HEK293 (cell line): ENCODE results near the gene ABAT.

ENCODE experiments used
- CTCF ChIA-PET: fragments of 350-600 bp; formaldehyde crosslinking; extraction: SDS; loops from one replicate; lab custom pipeline; 2021; ENCODE audit warnings: antibody characterized with exemption; lab: Yijun Ruan, JAX
- POLR2A ChIA-PET: fragments of 300-600 bp; formaldehyde crosslinking; extraction: SDS; loops from one replicate; lab custom pipeline; 2020; ENCODE audit warnings: antibody characterized with exemption, inconsistent platforms; lab: Yijun Ruan, JAX
- H3K27ac ChIP-seq: fragments of 200-500 bp; sonication (Bioruptor generic); 2 replicates; pipeline ENCODE4 v1.5.1; 2014; ENCODE audit warnings: low read depth, low read length, control low read depth, inconsistent platforms; ENCODE audit errors: extremely low read depth
- H3K36me3 ChIP-seq, 2 experiments: fragments of 200-500 bp in 1 of 2; sonication (Bioruptor generic) in 1 of 2; 1 replicate in 1 of 2; 2 replicates in 1 of 2; pipeline ENCODE4 v1.5.1; 2014 to 2017; ENCODE audit warnings: inconsistent platforms in 2 of 2, low read length in 2 of 2; ENCODE audit not compliant: control insufficient read depth in 2 of 2, insufficient read depth in 1 of 2
- H3K4me1 ChIP-seq: fragments of 200-500 bp; sonication (Bioruptor generic); 2 replicates; pipeline ENCODE4 v1.5.1; 2014; ENCODE audit warnings: mild to moderate bottlenecking, low read length, inconsistent platforms; ENCODE audit not compliant: control insufficient read depth, insufficient read depth
- H3K4me3 ChIP-seq: 2 replicates; pipeline ENCODE4 v1.5.1; 2011; ENCODE audit warnings: low read depth, mild to moderate bottlenecking, control low read depth, low read length, moderate library complexity
- H3K9me3 ChIP-seq: fragments of 200-500 bp; sonication (Bioruptor generic); 2 replicates; pipeline ENCODE4 v1.5.1; 2014; ENCODE audit warnings: low read depth, low read length, inconsistent platforms; ENCODE audit not compliant: control insufficient read depth, insufficient read depth
- GLIS1 ChIP-seq: fragments of 450-650 bp; formaldehyde crosslinking; IDR thresholded peaks from 2 replicates; pipeline ENCODE4 v1.5.1; 2016; ENCODE audit warnings: missing biosample characterization, missing genetic modification characterization
- GLIS2 ChIP-seq: fragments of 450-650 bp; formaldehyde crosslinking; IDR thresholded peaks from 2 replicates; pipeline ENCODE4 v1.5.1; 2016; ENCODE audit warnings: missing biosample characterization, missing genetic modification characterization
- HOXD13 ChIP-seq: sonication (generic); formaldehyde crosslinking; IDR thresholded peaks from 2 replicates; pipeline ENCODE4 v1.8.0; 2022; ENCODE audit warnings: missing genetic modification reagents, borderline replicate concordance
- KLF16 ChIP-seq: fragments of 450-650 bp; formaldehyde crosslinking; IDR thresholded peaks from 2 replicates; pipeline ENCODE4 v1.5.1; 2017; ENCODE audit warnings: missing biosample characterization, missing genetic modification characterization
- SALL2 ChIP-seq: fragments of 450-650 bp; formaldehyde crosslinking; IDR thresholded peaks from 2 replicates; pipeline ENCODE4 v1.5.0; 2017; ENCODE audit warnings: missing biosample characterization, mild to moderate bottlenecking, missing genetic modification characterization, borderline replicate concordance
- WT1 ChIP-seq: fragments of 450-650 bp; formaldehyde crosslinking; IDR thresholded peaks from 2 replicates; pipeline ENCODE4 v1.5.1; 2016; ENCODE audit warnings: missing biosample characterization, missing genetic modification characterization
- ZBTB1 ChIP-seq: fragments of 450-650 bp; formaldehyde crosslinking; IDR thresholded peaks from 2 replicates; pipeline ENCODE4 v1.5.1; 2016; ENCODE audit warnings: missing biosample characterization, missing genetic modification characterization
- ZNF10 ChIP-seq: fragments of 450-650 bp; formaldehyde crosslinking; IDR thresholded peaks from 2 replicates; pipeline ENCODE4 v1.5.1; 2017; ENCODE audit warnings: missing biosample characterization, missing genetic modification characterization
- ZNF146 ChIP-seq: fragments of 450-650 bp; formaldehyde crosslinking; IDR thresholded peaks from 2 replicates; pipeline ENCODE4 v1.5.1; 2016; ENCODE audit warnings: missing biosample characterization, missing genetic modification characterization
- ZNF2 ChIP-seq: fragments of 450-650 bp; formaldehyde crosslinking; IDR thresholded peaks from 2 replicates; pipeline ENCODE4 v1.5.1; 2016; ENCODE audit warnings: missing biosample characterization, missing genetic modification characterization
- ZNF223 ChIP-seq: fragments of 450-650 bp; formaldehyde crosslinking; IDR thresholded peaks from 2 replicates; pipeline ENCODE4 v1.5.1; 2016; ENCODE audit warnings: missing biosample characterization, missing genetic modification characterization
- ZNF292 ChIP-seq: fragments of 450-650 bp; formaldehyde crosslinking; IDR thresholded peaks from 2 replicates; pipeline ENCODE4 v1.5.1; 2016; ENCODE audit warnings: low read depth, missing biosample characterization, missing genetic modification characterization, borderline replicate concordance
- ZNF324 ChIP-seq: fragments of 450-650 bp; formaldehyde crosslinking; IDR thresholded peaks from 2 replicates; pipeline ENCODE4 v1.5.1; 2016; ENCODE audit warnings: missing biosample characterization, missing genetic modification characterization
- ZNF426 ChIP-seq: fragments of 450-650 bp; formaldehyde crosslinking; IDR thresholded peaks from 2 replicates; pipeline ENCODE4 v1.5.1; 2017; ENCODE audit warnings: missing biosample characterization, missing genetic modification characterization, mild to moderate bottlenecking, inconsistent platforms, moderate library complexity
- ZNF623 ChIP-seq: fragments of 450-650 bp; formaldehyde crosslinking; IDR thresholded peaks from 2 replicates; pipeline ENCODE4 v1.5.1; 2016; ENCODE audit warnings: missing biosample characterization, missing genetic modification characterization
- ZNF658 ChIP-seq: fragments of 450-650 bp; formaldehyde crosslinking; IDR thresholded peaks from 2 replicates; pipeline ENCODE4; 2016; ENCODE audit warnings: missing biosample characterization, missing genetic modification characterization
- ZNF664 ChIP-seq: fragments of 450-650 bp; formaldehyde crosslinking; IDR thresholded peaks from 2 replicates; pipeline ENCODE4 v1.5.1; 2016; ENCODE audit warnings: missing biosample characterization, missing genetic modification characterization
- ZNF843 ChIP-seq: fragments of 450-650 bp; formaldehyde crosslinking; IDR thresholded peaks from 2 replicates; pipeline ENCODE4 v1.5.1; 2016; ENCODE audit warnings: missing biosample characterization, missing genetic modification characterization
- ZSCAN16 ChIP-seq: fragments of 450-650 bp; formaldehyde crosslinking; IDR thresholded peaks from 2 replicates; pipeline ENCODE4 v1.5.1; 2016; ENCODE audit warnings: missing biosample characterization, missing genetic modification characterization
- TF ChIP-seq, protein P1 (sequence below): fragments of 450-650 bp; formaldehyde crosslinking; IDR thresholded peaks from 2 replicates; pipeline ENCODE4 v1.5.1; 2016; ENCODE audit warnings: missing biosample characterization, missing genetic modification characterization
- TF ChIP-seq, protein P2 (sequence below): fragments of 450-650 bp; formaldehyde crosslinking; IDR thresholded peaks from 2 replicates; pipeline ENCODE4 v1.5.1; 2016; ENCODE audit warnings: missing biosample characterization, missing genetic modification characterization
- TF ChIP-seq, protein P3 (sequence below): fragments of 450-650 bp; formaldehyde crosslinking; IDR thresholded peaks from 2 replicates; pipeline ENCODE4 v1.5.1; 2016; ENCODE audit warnings: missing biosample characterization, missing genetic modification characterization
- TF ChIP-seq, protein P4 (sequence below): fragments of 450-650 bp; formaldehyde crosslinking; optimal IDR thresholded peaks from 2 replicates; pipeline ENCODE3; 2016; ENCODE audit warnings: missing biosample characterization, mild to moderate bottlenecking, missing genetic modification characterization

ABAT gene

DNA sequence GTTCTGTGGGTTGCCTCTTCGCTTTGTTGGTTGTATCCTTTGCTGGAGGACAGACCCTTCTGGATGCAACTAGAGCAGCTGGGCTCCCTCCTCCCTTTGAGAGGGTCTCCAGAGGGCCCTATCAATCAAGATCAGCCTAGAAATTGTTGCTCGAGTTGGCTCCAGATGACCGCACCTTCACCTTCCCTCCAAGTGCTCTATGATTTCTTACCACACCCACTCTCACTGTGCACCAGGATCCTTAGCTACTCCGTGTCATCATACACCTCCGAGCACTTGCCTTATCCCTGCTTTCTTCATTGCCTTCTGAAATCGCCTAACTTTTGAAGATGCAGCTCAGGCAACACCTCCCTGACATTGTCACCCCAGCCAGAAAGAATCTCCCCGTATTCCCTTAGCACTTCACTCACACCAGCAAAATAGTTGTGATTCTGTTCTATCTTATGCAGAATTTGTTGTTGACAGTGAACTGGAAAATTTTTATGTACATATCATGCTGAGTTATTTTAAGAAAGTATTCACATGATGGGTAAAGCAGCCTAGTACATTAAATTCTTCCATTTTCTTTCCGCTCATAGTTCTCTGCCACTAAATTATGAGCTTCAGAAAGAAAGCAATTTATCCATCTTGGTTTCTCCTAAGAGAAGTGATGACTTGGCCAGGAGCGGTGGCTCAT lies 52.9 kb downstream of the ABAT start:
- TF ChIP-seq ZNF10 (tag by site-specific recombination) (no peak), ZSCAN16 (tag by site-specific recombination) (no peak), SALL2 (no peak), ZBTB1 (tag by site-specific recombination) (no peak), KLF16 (tag by site-specific recombination) (no peak), HOXD13 (CRISPR knock-in tag) (no peak), ZNF843 (tag by site-specific recombination) (no peak), ZNF623 (tag by site-specific recombination) (no peak), ZNF324 (tag by site-specific recombination) (no peak), ZNF664 (tag by site-specific recombination) (no peak), ZNF2 (tag by site-specific recombination) (no peak), ZNF146 (tag by site-specific recombination) (no peak), GLIS1 (tag by site-specific recombination) (no peak)
- TF ChIP-seq, protein P1, sequence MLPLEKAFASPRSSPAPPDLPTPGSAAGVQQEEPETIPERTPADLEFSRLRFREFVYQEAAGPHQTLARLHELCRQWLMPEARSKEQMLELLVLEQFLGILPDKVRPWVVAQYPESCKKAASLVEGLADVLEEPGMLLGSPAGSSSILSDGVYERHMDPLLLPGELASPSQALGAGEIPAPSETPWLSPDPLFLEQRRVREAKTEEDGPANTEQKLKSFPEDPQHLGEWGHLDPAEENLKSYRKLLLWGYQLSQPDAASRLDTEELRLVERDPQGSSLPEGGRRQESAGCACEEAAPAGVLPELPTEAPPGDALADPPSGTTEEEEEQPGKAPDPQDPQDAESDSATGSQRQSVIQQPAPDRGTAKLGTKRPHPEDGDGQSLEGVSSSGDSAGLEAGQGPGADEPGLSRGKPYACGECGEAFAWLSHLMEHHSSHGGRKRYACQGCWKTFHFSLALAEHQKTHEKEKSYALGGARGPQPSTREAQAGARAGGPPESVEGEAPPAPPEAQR (tag by site-specific recombination) = no peak
- TF ChIP-seq, protein P2, sequence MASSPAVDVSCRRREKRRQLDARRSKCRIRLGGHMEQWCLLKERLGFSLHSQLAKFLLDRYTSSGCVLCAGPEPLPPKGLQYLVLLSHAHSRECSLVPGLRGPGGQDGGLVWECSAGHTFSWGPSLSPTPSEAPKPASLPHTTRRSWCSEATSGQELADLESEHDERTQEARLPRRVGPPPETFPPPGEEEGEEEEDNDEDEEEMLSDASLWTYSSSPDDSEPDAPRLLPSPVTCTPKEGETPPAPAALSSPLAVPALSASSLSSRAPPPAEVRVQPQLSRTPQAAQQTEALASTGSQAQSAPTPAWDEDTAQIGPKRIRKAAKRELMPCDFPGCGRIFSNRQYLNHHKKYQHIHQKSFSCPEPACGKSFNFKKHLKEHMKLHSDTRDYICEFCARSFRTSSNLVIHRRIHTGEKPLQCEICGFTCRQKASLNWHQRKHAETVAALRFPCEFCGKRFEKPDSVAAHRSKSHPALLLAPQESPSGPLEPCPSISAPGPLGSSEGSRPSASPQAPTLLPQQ (tag by site-specific recombination) = no peak
- TF ChIP-seq, protein P3, sequence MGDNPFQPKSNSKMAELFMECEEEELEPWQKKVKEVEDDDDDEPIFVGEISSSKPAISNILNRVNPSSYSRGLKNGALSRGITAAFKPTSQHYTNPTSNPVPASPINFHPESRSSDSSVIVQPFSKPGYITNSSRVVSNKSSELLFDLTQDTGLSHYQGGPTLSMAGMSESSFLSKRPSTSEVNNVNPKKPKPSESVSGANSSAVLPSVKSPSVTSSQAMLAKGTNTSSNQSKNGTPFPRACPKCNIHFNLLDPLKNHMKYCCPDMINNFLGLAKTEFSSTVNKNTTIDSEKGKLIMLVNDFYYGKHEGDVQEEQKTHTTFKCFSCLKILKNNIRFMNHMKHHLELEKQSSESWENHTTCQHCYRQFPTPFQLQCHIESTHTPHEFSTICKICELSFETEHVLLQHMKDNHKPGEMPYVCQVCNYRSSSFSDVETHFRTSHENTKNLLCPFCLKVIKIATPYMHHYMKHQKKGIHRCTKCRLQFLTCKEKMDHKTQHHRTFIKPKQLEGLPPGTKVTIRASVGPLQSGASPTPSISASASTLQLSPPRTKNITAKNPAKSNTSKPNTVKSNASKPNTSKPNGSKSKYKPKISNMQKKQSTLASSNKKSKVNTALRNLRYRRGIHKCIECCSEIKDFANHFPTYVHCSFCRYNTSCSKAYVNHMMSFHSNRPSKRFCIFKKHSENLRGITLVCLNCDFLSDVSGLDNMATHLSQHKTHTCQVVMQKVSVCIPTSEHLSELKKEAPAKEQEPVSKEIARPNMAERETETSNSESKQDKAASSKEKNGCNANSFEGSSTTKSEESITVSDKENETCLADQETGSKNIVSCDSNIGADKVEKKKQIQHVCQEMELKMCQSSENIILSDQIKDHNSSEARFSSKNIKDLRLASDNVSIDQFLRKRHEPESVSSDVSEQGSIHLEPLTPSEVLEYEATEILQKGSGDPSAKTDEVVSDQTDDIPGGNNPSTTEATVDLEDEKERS = no peak
- TF ChIP-seq, protein P4, sequence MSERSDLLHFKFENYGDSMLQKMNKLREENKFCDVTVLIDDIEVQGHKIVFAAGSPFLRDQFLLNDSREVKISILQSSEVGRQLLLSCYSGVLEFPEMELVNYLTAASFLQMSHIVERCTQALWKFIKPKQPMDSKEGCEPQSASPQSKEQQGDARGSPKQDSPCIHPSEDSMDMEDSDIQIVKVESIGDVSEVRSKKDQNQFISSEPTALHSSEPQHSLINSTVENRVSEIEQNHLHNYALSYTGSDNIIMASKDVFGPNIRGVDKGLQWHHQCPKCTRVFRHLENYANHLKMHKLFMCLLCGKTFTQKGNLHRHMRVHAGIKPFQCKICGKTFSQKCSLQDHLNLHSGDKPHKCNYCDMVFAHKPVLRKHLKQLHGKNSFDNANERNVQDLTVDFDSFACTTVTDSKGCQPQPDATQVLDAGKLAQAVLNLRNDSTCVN (tag by site-specific recombination) = no peak
- CTCF ChIA-PET = interaction anchor here (0.6 kb wide), 1 partner anchor 14 kb away, joined by 7 read pairs; no protein-coding TSS in a partner anchor
- POLR2A ChIA-PET = no interaction called here
- Histone ChIP-seq H3K36me3 (no peaks in the 10 kb centered on the region), H3K9me3 (no peaks in the 10 kb centered on the region), H3K27ac (no peak overlapping the region), H3K4me1 (no peaks in the 10 kb centered on the region), H3K4me3 (no peak overlapping the region)

DNA sequence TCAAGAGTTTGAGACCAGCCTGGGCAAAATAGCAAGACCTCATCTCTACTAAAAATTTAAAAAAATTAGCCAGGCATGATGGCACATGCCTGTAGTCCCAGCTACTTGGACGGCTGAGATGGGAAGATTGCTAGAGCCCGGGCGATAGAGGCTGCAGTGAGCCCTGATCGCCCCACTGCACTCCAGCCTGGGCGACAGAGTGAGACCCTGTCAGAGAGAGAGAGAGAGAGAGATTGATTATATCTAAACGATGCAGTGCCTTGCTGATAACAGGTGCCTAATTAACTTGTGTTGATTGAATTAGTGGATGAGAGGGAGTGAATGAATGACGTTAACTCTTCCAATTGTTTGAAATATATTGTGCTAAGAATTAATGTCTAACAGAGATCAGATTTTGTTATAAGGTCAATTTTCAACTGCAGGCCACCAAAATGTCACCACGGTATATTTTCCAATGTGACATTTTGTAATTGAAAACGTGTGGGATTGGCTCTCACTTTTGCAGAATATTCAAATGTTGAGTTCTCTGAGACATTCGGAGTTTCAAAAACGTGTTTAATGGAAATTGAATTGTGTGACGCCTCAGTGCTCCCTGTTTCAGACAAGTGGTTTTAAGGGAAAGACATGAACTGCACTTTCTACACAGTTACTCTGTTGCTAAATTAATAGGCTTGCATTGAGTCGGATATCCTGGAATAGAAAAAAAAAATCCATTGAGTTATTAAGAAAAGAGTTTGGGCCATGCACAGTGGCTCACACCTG lies 53.6 kb downstream of the ABAT start:
- Histone ChIP-seq H3K9me3 (no peaks in the 10 kb centered on the region), H3K27ac (no peak overlapping the region)
- TF ChIP-seq ZNF426 = no peak
- TF ChIP-seq ZNF292 = no peak
- TF ChIP-seq, protein P3 = no peak
- TF ChIP-seq ZNF223 (tag by site-specific recombination) = no peak
- no peak for TF ChIP-seq GLIS2 (tag by site-specific recombination)
- TF ChIP-seq WT1 (tag by site-specific recombination) = no peak
- no peak for TF ChIP-seq ZNF658 (tag by site-specific recombination)
- TF ChIP-seq, all 188 proteins: peak for 0
- CTCF ChIA-PET = interaction anchor here (0.6 kb wide), 1 partner anchor 15 kb away, joined by 7 read pairs; no protein-coding TSS in a partner anchor
- Histone ChIP-seq H3K4me3 (no peak overlapping the region), H3K4me1 (no peaks in the 10 kb centered on the region), H3K36me3 (no peaks in the 10 kb centered on the region)
- POLR2A ChIA-PET = no interaction called here
